ENCODE measurements around the gene ADAM11.
"Not testable (repeated sequence)": the region's sequence is repeated elsewhere in the genome, so short reads cannot be mapped to it uniquely, and the experiment has no call there.

ADAM11 gene

GRCh38 chr17:44758414-44759085, at the start of gene ADAM11:
ADAM11 (plus strand) TSS chr17:44758988; CDS start chr17:44759200, 212 bp downstream.
- DNase-seq = no peak

GRCh38 chr17:44719444-44719843, 39.3 kb upstream of the ADAM11 start:
- DNase-seq = no peak

GRCh38 chr17:44722254-44722653, 36.5 kb upstream of the ADAM11 start:
- DNase-seq = no peak

- DNase-seq = not testable (repeated sequence)
These were observed 32.7 kb upstream of the ADAM11 start for GRCh38 chr17:44726121-44726520.

- peak; percentile 24 for DNase-seq
These were observed 25.0 kb upstream of the ADAM11 start for GRCh38 chr17:44733753-44734152.

GRCh38 chr17:44734272-44734671, 24.5 kb upstream of the ADAM11 start:
- no peak for DNase-seq

- no peak for DNase-seq
These were observed 22.1 kb upstream of the ADAM11 start for GRCh38 chr17:44736551-44737240.

- no peak for DNase-seq
These were observed 20.4 kb upstream of the ADAM11 start for GRCh38 chr17:44738214-44738906.

- DNase-seq = no peak
These were observed 17.5 kb upstream of the ADAM11 start for GRCh38 chr17:44741316-44741715.

- no peak for DNase-seq
These were observed 13.5 kb upstream of the ADAM11 start for GRCh38 chr17:44745301-44745700.

- DNase-seq = not testable (repeated sequence)
These were observed 13.1 kb upstream of the ADAM11 start for GRCh38 chr17:44745738-44746137.

- peak; percentile 52 for DNase-seq
These were observed 11.2 kb upstream of the ADAM11 start for GRCh38 chr17:44747566-44747965.

- no peak for DNase-seq
These were observed 9.5 kb upstream of the ADAM11 start for GRCh38 chr17:44749076-44749979.

GRCh38 chr17:44749980-44750318, 8.8 kb upstream of the ADAM11 start:
- DNase-seq = no peak

GRCh38 chr17:44751331-44751730, 7.5 kb upstream of the ADAM11 start:
- no peak for DNase-seq

GRCh38 chr17:44751806-44752205, 7.0 kb upstream of the ADAM11 start:
- no peak for DNase-seq

GRCh38 chr17:44752953-44753861, 5.6 kb upstream of the ADAM11 start:
- no peak for DNase-seq

- no peak for DNase-seq
These were observed 4.5 kb upstream of the ADAM11 start for GRCh38 chr17:44754276-44754675.

- DNase-seq = not testable (repeated sequence)
These were observed 3.6 kb upstream of the ADAM11 start for GRCh38 chr17:44755180-44755579.

GRCh38 chr17:44757045-44757917, 1.5 kb upstream of the ADAM11 start:
- DNase-seq = no peak

- no peak for DNase-seq
These were observed 822 bp upstream of the ADAM11 start for GRCh38 chr17:44757918-44758413.

Data from OCI-M1 (cell line).